Activated CD4-positive, alpha-beta T cell treated with anti-CD3 and anti-CD28 coated beads for 24 hours (primary cell): ENCODE results near the gene CHTOP.
"Not testable (repeated sequence)": the region's sequence is repeated elsewhere in the genome, so short reads cannot be mapped to it uniquely, and the experiment has no call there.

Experiments used
- DNase-seq, 2 donors: peaks; one replicate each; pipeline ENCODE4 v3.0.0-alpha.2; 2020; ENCODE audit warnings: low read depth in 2 of 2

The CHTOP gene

GRCh38 chr1:153631047-153632022, 2.5 kb upstream of the CHTOP start:
- no peak for DNase-seq

GRCh38 chr1:153633161-153633753, 609 bp upstream of the CHTOP start:
- no peak for DNase-seq

GRCh38 chr1:153635872-153636271, 2.0 kb downstream of the CHTOP start:
- DNase-seq, result no peak

- DNase-seq, result no peak
Measured at GRCh38 chr1:153636312-153636711, 2.4 kb downstream of the CHTOP start.

- no peak for DNase-seq
Measured at GRCh38 chr1:153638261-153638660, 4.4 kb downstream of the CHTOP start.

GRCh38 chr1:153639280-153639679, 5.4 kb downstream of the CHTOP start:
- no peak for DNase-seq

- DNase-seq, result not testable (repeated sequence)
Measured at GRCh38 chr1:153640213-153640612, 6.3 kb downstream of the CHTOP start.

- no peak for DNase-seq
Measured at GRCh38 chr1:153640861-153641260, 7.0 kb downstream of the CHTOP start.

- no peak for DNase-seq
Measured at GRCh38 chr1:153642161-153642560, 8.3 kb downstream of the CHTOP start.

GRCh38 chr1:153643100-153643499, 9.2 kb downstream of the CHTOP start:
- DNase-seq, result no peak

- no peak for DNase-seq
Measured at GRCh38 chr1:153643816-153644215, 9.9 kb downstream of the CHTOP start.

GRCh38 chr1:153646672-153647345, 12.9 kb downstream of the CHTOP start:
- no peak for DNase-seq

GRCh38 chr1:153647346-153647714, 13.5 kb downstream of the CHTOP start:
- no peak for DNase-seq

- no peak for DNase-seq
Measured at GRCh38 chr1:153648000-153648643, 14.3 kb downstream of the CHTOP start.

GRCh38 chr1:153649137-153649862, 15.4 kb downstream of the CHTOP start:
- no peak for DNase-seq

- DNase-seq, result no peak
Measured at GRCh38 chr1:153649863-153650235, 16.0 kb downstream of the CHTOP start.

GRCh38 chr1:153651771-153652170, 17.9 kb downstream of the CHTOP start:
- no peak for DNase-seq

GRCh38 chr1:153652805-153653500, 19.1 kb downstream of the CHTOP start:
- DNase-seq, result no peak

GRCh38 chr1:153655333-153655732, 21.5 kb downstream of the CHTOP start:
- DNase-seq, result no peak

- DNase-seq, result peak; percentile 86 to 88
Measured at GRCh38 chr1:153658400-153659174, 24.7 kb downstream of the CHTOP start, which contains the start of gene SNAPIN. SNAPIN (plus strand) TSS chr1:153658703; CDS start chr1:153658744, 41 bp downstream.
